SU-DHL-6 (cell line): ENCODE results near the gene WWOX.

ENCODE experiments used
- H2AFZ ChIP-seq: fragments of 200-600 bp; sonication (generic); 2 replicates; pipeline ENCODE4 v1.6.1; 2014; ENCODE audit warnings: low read depth, mild to moderate bottlenecking, moderate library complexity, mixed read lengths, antibody characterized with exemption, low read length; ENCODE audit not compliant: severe bottlenecking
- H3F3A ChIP-seq: fragments of 200-600 bp; shearing (Covaris generic); 2 replicates; pipeline ENCODE4 v1.6.0; 2016; ENCODE audit warnings: antibody characterized with exemption, mild to moderate bottlenecking; ENCODE audit not compliant: insufficient read depth
- H3K27ac ChIP-seq: fragments of 200-600 bp; sonication (generic); 2 replicates; pipeline ENCODE4 v1.5.1; 2016; ENCODE audit warnings: low read depth, mild to moderate bottlenecking, low read length, moderate library complexity, mixed read lengths
- H3K27me3 ChIP-seq: fragments of 200-600 bp; sonication (generic), shearing (Covaris generic); 2 replicates; pipeline ENCODE4 v1.6.0; 2014; ENCODE audit warnings: mild to moderate bottlenecking, low read length
- H3K36me3 ChIP-seq: fragments of 200-600 bp; sonication (generic); 2 replicates; pipeline ENCODE4 v1.6.1; 2014; ENCODE audit warnings: mild to moderate bottlenecking, low read length, mixed read lengths
- H3K4me2 ChIP-seq: fragments of 300-600, 200-600 bp; shearing (Covaris generic), sonication (generic); 2 replicates; pipeline ENCODE4 v1.6.0; 2014; ENCODE audit warnings: low read length, low read depth, mild to moderate bottlenecking; ENCODE audit not compliant: poor library complexity, severe bottlenecking
- H3K4me3 ChIP-seq: fragments of 200-600 bp; sonication (generic); 2 replicates; pipeline ENCODE4 v1.5.1; 2014; ENCODE audit warnings: antibody characterized with exemption, low read length, mild to moderate bottlenecking, mixed read lengths; ENCODE audit not compliant: insufficient read depth, poor library complexity, severe bottlenecking
- H3K79me2 ChIP-seq: fragments of 200-600 bp; sonication (generic); 2 replicates; pipeline ENCODE4 v1.6.1; 2014; ENCODE audit warnings: mild to moderate bottlenecking, low read length, moderate library complexity; ENCODE audit not compliant: insufficient read depth
- H3K9ac ChIP-seq: fragments of 200-600 bp; sonication (generic); 2 replicates; pipeline ENCODE4 v1.7.0; 2014; ENCODE audit warnings: mild to moderate bottlenecking, low read length
- H3K9me2 ChIP-seq: fragments of 200-600 bp; sonication (generic); replicated peaks from 2 replicates; pipeline ENCODE4 v1.6.1; 2014; ENCODE audit warnings: low read length; ENCODE audit not compliant: insufficient read depth
- H3K9me3 ChIP-seq: fragments of 200-600 bp; sonication (generic); 2 replicates; pipeline ENCODE4 v1.6.1; 2014; ENCODE audit warnings: low read length, mixed read lengths; ENCODE audit not compliant: insufficient read depth
- H4K20me1 ChIP-seq: fragments of 200-600 bp; sonication (generic); 2 replicates; pipeline ENCODE4 v1.6.1; 2014; ENCODE audit warnings: low read depth, mild to moderate bottlenecking, antibody characterized with exemption, low read length, moderate library complexity, mixed read lengths
- EZH2phosphoT487 ChIP-seq: fragments of 200-600 bp; sonication (generic), shearing (Covaris generic); conservative IDR thresholded peaks from 2 replicates; pipeline ENCODE4 v1.6.1; 2018; ENCODE audit warnings: mild to moderate bottlenecking, antibody characterized with exemption, low read length, moderate library complexity, mixed read lengths
- TF ChIP-seq, protein P1 (sequence below): fragments of 200-600 bp; sonication (generic); IDR thresholded peaks from one replicate; pipeline ENCODE4 v1.5.1; 2017; ENCODE audit warnings: antibody characterized with exemption, mild to moderate bottlenecking, low read length, moderate library complexity; ENCODE audit not compliant: insufficient read depth, poor library complexity, severe bottlenecking

Gene WWOX

GRCh38 chr16:78832100-78832499 is 732.6 kb downstream of the WWOX start:
- Histone ChIP-seq H3K9me2 (no peaks in the 10 kb centered on the region), H3K9me3 (no peaks in the 10 kb centered on the region), H3K27ac (no peak overlapping the region), H3K9ac (no peak overlapping the region), H3F3A (no peaks in the 10 kb centered on the region), H3K27me3 (no peaks in the 10 kb centered on the region), H4K20me1 (no peaks in the 10 kb centered on the region), H3K36me3 (no peaks in the 10 kb centered on the region), H3K79me2 (no peaks in the 10 kb centered on the region), H3K4me3 (no peak overlapping the region), H2AFZ (no peak overlapping the region), H3K4me2 (no peak overlapping the region)
- no peak for TF ChIP-seq EZH2phosphoT487
- TF ChIP-seq, protein P1, sequence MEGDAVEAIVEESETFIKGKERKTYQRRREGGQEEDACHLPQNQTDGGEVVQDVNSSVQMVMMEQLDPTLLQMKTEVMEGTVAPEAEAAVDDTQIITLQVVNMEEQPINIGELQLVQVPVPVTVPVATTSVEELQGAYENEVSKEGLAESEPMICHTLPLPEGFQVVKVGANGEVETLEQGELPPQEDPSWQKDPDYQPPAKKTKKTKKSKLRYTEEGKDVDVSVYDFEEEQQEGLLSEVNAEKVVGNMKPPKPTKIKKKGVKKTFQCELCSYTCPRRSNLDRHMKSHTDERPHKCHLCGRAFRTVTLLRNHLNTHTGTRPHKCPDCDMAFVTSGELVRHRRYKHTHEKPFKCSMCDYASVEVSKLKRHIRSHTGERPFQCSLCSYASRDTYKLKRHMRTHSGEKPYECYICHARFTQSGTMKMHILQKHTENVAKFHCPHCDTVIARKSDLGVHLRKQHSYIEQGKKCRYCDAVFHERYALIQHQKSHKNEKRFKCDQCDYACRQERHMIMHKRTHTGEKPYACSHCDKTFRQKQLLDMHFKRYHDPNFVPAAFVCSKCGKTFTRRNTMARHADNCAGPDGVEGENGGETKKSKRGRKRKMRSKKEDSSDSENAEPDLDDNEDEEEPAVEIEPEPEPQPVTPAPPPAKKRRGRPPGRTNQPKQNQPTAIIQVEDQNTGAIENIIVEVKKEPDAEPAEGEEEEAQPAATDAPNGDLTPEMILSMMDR = no peak

- no peak for TF ChIP-seq EZH2phosphoT487
- TF ChIP-seq, protein P1 = no peak
- Histone ChIP-seq H3K79me2 (no peaks in the 10 kb centered on the region), H3K36me3 (no peaks in the 10 kb centered on the region), H3K4me3 (no peak overlapping the region), H3K9ac (no peak overlapping the region), H3F3A (no peaks in the 10 kb centered on the region), H3K4me2 (no peak overlapping the region), H3K27me3 (no peaks in the 10 kb centered on the region), H3K27ac (no peak overlapping the region), H3K9me2 (no peaks in the 10 kb centered on the region), H3K9me3 (no peaks in the 10 kb centered on the region), H2AFZ (no peak overlapping the region), H4K20me1 (no peaks in the 10 kb centered on the region)
Measured at GRCh38 chr16:78836802-78837491, 737.5 kb downstream of the WWOX start.

- Histone ChIP-seq H3K36me3 (no peaks in the 10 kb centered on the region), H3K4me3 (no peak overlapping the region), H3K9me2 (no peaks in the 10 kb centered on the region), H3F3A (no peaks in the 10 kb centered on the region), H3K4me2 (no peak overlapping the region), H3K79me2 (no peaks in the 10 kb centered on the region), H3K27me3 (no peaks in the 10 kb centered on the region), H3K9ac (no peak overlapping the region), H3K27ac (no peak overlapping the region), H3K9me3 (no peaks in the 10 kb centered on the region), H4K20me1 (no peaks in the 10 kb centered on the region), H2AFZ (no peak overlapping the region)
- TF ChIP-seq, protein P1 = no peak
- no peak for TF ChIP-seq EZH2phosphoT487
Measured at GRCh38 chr16:78837706-78838105, 738.3 kb downstream of the WWOX start.
